Ishikawa (cell line): Measurements from ENCODE around the gene PXT1.

Experiments used
- CEBPB ChIP-seq: IDR thresholded peaks from 2 replicates; pipeline ENCODE4 v1.6.1; 2012
- CREB1 ChIP-seq: IDR thresholded peaks from 2 replicates; pipeline ENCODE4 v1.6.1; 2012; ENCODE audit warnings: low read depth
- EGR1 ChIP-seq: IDR thresholded peaks from 2 replicates; pipeline ENCODE4 v1.6.1; 2012
- EP300 ChIP-seq: IDR thresholded peaks from 2 replicates; pipeline ENCODE4 v1.6.1; 2012; ENCODE audit warnings: borderline replicate concordance
- FOXM1 ChIP-seq: IDR thresholded peaks from 2 replicates; pipeline ENCODE4 v1.6.1; 2012; ENCODE audit warnings: low read depth, borderline replicate concordance
- NFIC ChIP-seq: IDR thresholded peaks from 2 replicates; pipeline ENCODE4 v1.6.1; 2012
- RAD21 ChIP-seq: IDR thresholded peaks from 2 replicates; pipeline ENCODE4 v1.6.1; 2012; ENCODE audit warnings: low read depth
- TAF1 ChIP-seq: IDR thresholded peaks from 2 replicates; pipeline ENCODE4 v1.6.1; 2012; ENCODE audit warnings: low read depth, mild to moderate bottlenecking
- TCF12 ChIP-seq: IDR thresholded peaks from 2 replicates; pipeline ENCODE4 v1.6.1; 2012; ENCODE audit warnings: low read depth
- TEAD4 ChIP-seq: IDR thresholded peaks from 2 replicates; pipeline ENCODE4 v1.6.1; 2012
- YY1 ChIP-seq: IDR thresholded peaks from 2 replicates; pipeline ENCODE4 v1.6.1; 2012; ENCODE audit warnings: low read depth
- ZBTB7A ChIP-seq: IDR thresholded peaks from 2 replicates; pipeline ENCODE4 v1.6.1; 2012; ENCODE audit warnings: low read depth
- TF ChIP-seq, protein P1 (sequence below): IDR thresholded peaks from 2 replicates; pipeline ENCODE4 v1.6.1; 2012
- TF ChIP-seq, protein P2 (sequence below): IDR thresholded peaks from 2 replicates; pipeline ENCODE4 v1.6.1; 2012
- TF ChIP-seq, protein P3 (sequence below): IDR thresholded peaks from 2 replicates; pipeline ENCODE4 v1.6.1; 2012; ENCODE audit warnings: low read depth, mild to moderate bottlenecking

The PXT1 gene

DNA sequence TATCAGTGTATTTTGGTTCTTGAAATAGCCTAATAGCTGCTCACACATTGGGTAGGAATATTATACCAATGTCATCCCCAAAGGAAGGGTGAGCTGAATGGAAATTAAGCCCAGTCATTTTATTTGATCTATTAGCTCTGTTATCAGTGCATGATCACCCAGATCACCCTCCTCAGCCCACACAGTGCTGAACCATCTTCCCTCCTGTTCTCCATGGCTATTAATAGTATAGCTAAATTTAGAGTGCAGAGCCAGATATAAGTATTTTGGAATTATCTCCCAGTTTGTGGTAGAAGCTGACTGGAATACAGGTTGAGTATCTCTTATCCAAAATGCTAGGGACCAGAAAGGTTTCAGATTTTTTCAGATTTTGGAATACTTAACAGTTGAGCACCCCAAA lies 45.6 kb upstream of the PXT1 start:
- no peak for TF ChIP-seq CREB1
- TF ChIP-seq, protein P1, sequence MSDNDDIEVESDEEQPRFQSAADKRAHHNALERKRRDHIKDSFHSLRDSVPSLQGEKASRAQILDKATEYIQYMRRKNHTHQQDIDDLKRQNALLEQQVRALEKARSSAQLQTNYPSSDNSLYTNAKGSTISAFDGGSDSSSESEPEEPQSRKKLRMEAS: no peak
- TF ChIP-seq CEBPB: no peak
- TF ChIP-seq EP300: no peak
- TF ChIP-seq TEAD4: no peak
- TF ChIP-seq EGR1: no peak
- no peak for TF ChIP-seq TCF12
- TF ChIP-seq, protein P2, sequence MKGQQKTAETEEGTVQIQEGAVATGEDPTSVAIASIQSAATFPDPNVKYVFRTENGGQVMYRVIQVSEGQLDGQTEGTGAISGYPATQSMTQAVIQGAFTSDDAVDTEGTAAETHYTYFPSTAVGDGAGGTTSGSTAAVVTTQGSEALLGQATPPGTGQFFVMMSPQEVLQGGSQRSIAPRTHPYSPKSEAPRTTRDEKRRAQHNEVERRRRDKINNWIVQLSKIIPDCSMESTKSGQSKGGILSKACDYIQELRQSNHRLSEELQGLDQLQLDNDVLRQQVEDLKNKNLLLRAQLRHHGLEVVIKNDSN: no peak
- TF ChIP-seq FOXM1: no peak
- TF ChIP-seq ZBTB7A: no peak
- no peak for TF ChIP-seq NFIC
- TF ChIP-seq RAD21: no peak
- TF ChIP-seq TAF1: no peak
- no peak for TF ChIP-seq YY1
- TF ChIP-seq, protein P3, sequence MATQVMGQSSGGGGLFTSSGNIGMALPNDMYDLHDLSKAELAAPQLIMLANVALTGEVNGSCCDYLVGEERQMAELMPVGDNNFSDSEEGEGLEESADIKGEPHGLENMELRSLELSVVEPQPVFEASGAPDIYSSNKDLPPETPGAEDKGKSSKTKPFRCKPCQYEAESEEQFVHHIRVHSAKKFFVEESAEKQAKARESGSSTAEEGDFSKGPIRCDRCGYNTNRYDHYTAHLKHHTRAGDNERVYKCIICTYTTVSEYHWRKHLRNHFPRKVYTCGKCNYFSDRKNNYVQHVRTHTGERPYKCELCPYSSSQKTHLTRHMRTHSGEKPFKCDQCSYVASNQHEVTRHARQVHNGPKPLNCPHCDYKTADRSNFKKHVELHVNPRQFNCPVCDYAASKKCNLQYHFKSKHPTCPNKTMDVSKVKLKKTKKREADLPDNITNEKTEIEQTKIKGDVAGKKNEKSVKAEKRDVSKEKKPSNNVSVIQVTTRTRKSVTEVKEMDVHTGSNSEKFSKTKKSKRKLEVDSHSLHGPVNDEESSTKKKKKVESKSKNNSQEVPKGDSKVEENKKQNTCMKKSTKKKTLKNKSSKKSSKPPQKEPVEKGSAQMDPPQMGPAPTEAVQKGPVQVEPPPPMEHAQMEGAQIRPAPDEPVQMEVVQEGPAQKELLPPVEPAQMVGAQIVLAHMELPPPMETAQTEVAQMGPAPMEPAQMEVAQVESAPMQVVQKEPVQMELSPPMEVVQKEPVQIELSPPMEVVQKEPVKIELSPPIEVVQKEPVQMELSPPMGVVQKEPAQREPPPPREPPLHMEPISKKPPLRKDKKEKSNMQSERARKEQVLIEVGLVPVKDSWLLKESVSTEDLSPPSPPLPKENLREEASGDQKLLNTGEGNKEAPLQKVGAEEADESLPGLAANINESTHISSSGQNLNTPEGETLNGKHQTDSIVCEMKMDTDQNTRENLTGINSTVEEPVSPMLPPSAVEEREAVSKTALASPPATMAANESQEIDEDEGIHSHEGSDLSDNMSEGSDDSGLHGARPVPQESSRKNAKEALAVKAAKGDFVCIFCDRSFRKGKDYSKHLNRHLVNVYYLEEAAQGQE: no peak

DNA sequence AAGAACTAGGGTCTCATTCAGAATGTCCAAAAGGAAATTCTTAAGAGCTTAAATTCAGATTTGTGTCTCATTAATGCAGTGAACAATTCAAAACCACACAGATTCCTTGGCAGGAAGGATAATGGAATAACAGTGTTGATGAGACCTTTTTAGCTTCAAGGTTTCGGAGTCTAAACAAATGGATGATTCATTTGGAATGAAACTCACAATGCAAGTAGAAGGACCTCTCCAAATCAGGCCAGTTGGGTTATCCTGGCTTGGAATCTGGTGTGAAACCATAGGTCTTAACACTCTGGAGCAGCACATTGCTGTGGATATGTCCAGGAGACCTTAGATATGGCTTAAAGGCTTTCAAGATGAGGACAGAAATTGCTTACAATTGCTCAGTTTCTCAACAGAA lies 45.0 kb upstream of the PXT1 start:
- no peak for TF ChIP-seq RAD21
- no peak for TF ChIP-seq YY1
- TF ChIP-seq, protein P3: no peak
- TF ChIP-seq TEAD4: no peak
- TF ChIP-seq EGR1: no peak
- TF ChIP-seq TCF12: no peak
- TF ChIP-seq TAF1: no peak
- no peak for TF ChIP-seq ZBTB7A
- TF ChIP-seq CREB1: no peak
- no peak for TF ChIP-seq CEBPB
- TF ChIP-seq, protein P1: no peak

DNA sequence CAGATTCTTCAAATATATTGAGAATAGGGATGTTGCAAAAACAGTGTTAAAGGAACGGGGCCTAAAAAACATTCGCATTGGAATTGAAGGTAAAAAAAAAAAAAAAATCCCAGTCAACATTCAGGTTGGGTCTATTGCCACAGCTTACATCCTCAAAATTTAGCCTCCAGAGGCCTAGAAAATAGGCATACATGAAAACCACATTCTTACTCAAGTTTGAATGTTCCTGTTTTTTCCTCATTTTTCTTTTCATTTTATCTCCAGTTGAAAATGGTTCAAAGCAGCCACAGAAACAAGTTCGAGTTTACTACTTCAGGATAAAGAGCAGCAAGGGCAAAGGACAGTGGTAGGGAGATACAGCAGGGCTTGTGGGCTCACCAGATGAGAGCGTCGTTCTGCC lies 42.1 kb upstream of the PXT1 start:
- TF ChIP-seq EP300 (no peak), EGR1 (no peak), TEAD4 (no peak), NFIC (no peak), TCF12 (no peak), FOXM1 (no peak)
- TF ChIP-seq, protein P1: no peak
- TF ChIP-seq, protein P2: no peak

DNA sequence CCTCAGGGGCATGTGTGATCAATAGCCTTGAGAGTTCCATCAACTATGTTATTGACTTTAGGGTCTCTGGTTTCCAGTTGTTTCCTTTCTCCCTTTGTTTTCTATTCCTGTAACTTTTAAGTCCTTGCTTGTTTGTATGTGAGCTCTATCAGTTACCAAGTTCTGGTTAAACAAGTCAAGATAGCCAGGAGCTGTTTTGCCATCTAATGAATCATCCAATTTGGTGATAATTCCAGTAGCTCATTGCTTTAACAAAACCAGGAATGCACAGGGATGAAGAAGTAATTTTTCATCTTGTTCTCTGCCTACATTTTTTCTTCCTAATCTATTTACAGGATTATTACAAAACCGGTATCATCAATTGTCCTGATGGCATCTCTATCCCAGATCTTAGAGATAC lies 36.6 kb upstream of the PXT1 start:
- TF ChIP-seq TEAD4 (no peak), ZBTB7A (no peak), TAF1 (no peak), NFIC (no peak), TCF12 (no peak), CREB1 (no peak), EGR1 (no peak), RAD21 (no peak), YY1 (no peak), EP300 (no peak), CEBPB (no peak)
- TF ChIP-seq, protein P2: no peak
- TF ChIP-seq, protein P1: no peak
- TF ChIP-seq, protein P3: no peak
